Medulla oblongata (tissue), 1 donor: ENCODE results near the gene NKAPD1.
"Not testable (repeated sequence)": the region's sequence is repeated elsewhere in the genome, so short reads cannot be mapped to it uniquely, and the experiment has no call there.

Experiments
- DNase-seq: peaks from one replicate; pipeline ENCODE4 v3.0.0-alpha.2; 2015; ENCODE audit errors: extremely low spot score

Gene NKAPD1

GRCh38 chr11:112086422-112087191 lies 12.5 kb downstream of the NKAPD1 start, which contains the start of the genes SDHD and TIMM8B:
Gene SDHD (plus strand): TSS chr11:112086873. CDS start chr11:112086908, 35 bp downstream.
Gene TIMM8B (minus strand): TSS chr11:112086756. CDS start chr11:112086723, 33 bp downstream.
- DNase-seq: peak; percentile 99

GRCh38 chr11:112087212-112087611 lies 13.1 kb downstream of the NKAPD1 start:
- no peak for DNase-seq

GRCh38 chr11:112095302-112095701 lies 21.2 kb downstream of the NKAPD1 start:
- not testable (repeated sequence) for DNase-seq

GRCh38 chr11:112096194-112096593 lies 22.1 kb downstream of the NKAPD1 start:
- DNase-seq: no peak

GRCh38 chr11:112097734-112098528 lies 23.8 kb downstream of the NKAPD1 start:
- no peak for DNase-seq

GRCh38 chr11:112100462-112100861 lies 26.4 kb downstream of the NKAPD1 start:
- DNase-seq: no peak

- no peak for DNase-seq
These were observed 29.3 kb downstream of the NKAPD1 start for GRCh38 chr11:112103446-112103845.

- DNase-seq: no peak
These were observed 32.0 kb downstream of the NKAPD1 start for GRCh38 chr11:112106070-112106469.

GRCh38 chr11:112113539-112114457 lies 39.7 kb downstream of the NKAPD1 start:
- DNase-seq: peak; percentile 86

- DNase-seq: no peak
These were observed 40.4 kb downstream of the NKAPD1 start for GRCh38 chr11:112114460-112114859.

GRCh38 chr11:112115386-112115785 lies 41.3 kb downstream of the NKAPD1 start:
- DNase-seq: no peak

GRCh38 chr11:112118176-112118575 lies 44.1 kb downstream of the NKAPD1 start:
- no peak for DNase-seq

GRCh38 chr11:112121981-112122615 lies 48.0 kb downstream of the NKAPD1 start:
- no peak for DNase-seq

GRCh38 chr11:112123129-112123528 lies 49.0 kb downstream of the NKAPD1 start:
- no peak for DNase-seq

GRCh38 chr11:112127056-112127455 lies 53.0 kb downstream of the NKAPD1 start:
- DNase-seq: no peak

GRCh38 chr11:112128483-112129121 lies 54.5 kb downstream of the NKAPD1 start:
- DNase-seq: peak; percentile 57

GRCh38 chr11:112129656-112130055 lies 55.6 kb downstream of the NKAPD1 start:
- peak; percentile 88 for DNase-seq

GRCh38 chr11:112132737-112133136 lies 58.6 kb downstream of the NKAPD1 start:
- no peak for DNase-seq

GRCh38 chr11:112134473-112134872 lies 60.4 kb downstream of the NKAPD1 start:
- DNase-seq: no peak
